Right renal cortex interstitium (tissue), 3 donors: ENCODE measurements around the gene MIA. TPM values are rescaled to one million over a fixed set of nuclear protein-coding genes. Genes with fewer than 3 reads are reported as not detected.
"Not testable (repeated sequence)": the region's sequence is repeated elsewhere in the genome, so short reads cannot be mapped to it uniquely, and the experiment has no call there.

Source experiments
- DNase-seq, 3 donors: peaks; one replicate each; pipeline ENCODE4 v3.0.0-alpha.2; 2013; ENCODE audit warnings: low read depth in 3 of 3, low spot score in 2 of 3
- polyA plus RNA-seq, 3 donors: library from polyadenylated mRNA; unstranded; fragments of 120-200 nt; gene quantifications; one replicate each; pipeline ENCODE4 v1.2.1, GENCODE V29; 2013; ENCODE audit not compliant: insufficient read length in 3 of 3

The MIA gene
- 1 to 10 TPM in 1 of 3 donors, under 1 TPM in 2; 0.31 to 1.6 (median 0.69) TPM for polyA plus RNA-seq

GRCh38 chr19:40774916-40775631 is at the start of gene MIA:
MIA (plus strand) TSS chr19:40775521; CDS start chr19:40775543, 22 bp downstream.
- DNase-seq: no peak

DNA sequence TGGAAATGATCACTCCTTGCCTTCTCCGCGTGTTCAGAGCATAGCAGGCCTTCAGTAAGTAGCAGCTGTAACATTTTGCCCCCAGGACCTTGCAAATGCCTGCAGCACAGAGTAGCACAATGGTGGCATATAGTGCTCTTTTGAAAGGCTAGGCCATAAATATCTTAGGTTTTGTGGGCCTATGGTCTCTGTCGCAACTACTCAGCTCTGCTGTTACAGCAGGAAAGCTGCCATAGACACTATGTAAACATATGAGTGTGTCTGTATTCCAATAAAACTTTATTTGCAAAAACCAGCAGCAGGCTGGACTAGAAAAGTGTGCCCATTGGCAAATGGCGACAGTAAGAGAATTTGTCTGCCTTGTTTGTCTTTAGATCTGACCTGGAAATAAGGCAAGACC is 49.0 kb upstream of the MIA start:
- no peak for DNase-seq

DNA sequence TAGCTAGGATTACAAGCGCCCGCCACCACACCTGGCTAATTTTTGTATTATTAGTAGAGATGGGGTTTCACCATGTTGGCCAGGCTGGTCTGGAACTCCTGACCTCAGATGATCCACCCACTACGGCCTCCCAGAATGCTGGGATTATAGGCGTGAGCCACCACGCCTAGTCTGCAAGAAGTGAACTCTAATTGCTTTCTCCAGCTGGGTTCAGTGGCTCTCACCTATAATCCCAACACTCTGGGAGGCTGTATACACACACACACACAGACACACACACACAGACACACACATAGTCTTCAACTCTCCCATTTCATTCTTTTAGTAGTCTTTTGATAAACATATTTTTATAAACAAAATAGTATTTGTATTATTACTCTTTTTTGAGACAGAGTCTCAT is 45.3 kb upstream of the MIA start:
- DNase-seq: not testable (repeated sequence)

DNA sequence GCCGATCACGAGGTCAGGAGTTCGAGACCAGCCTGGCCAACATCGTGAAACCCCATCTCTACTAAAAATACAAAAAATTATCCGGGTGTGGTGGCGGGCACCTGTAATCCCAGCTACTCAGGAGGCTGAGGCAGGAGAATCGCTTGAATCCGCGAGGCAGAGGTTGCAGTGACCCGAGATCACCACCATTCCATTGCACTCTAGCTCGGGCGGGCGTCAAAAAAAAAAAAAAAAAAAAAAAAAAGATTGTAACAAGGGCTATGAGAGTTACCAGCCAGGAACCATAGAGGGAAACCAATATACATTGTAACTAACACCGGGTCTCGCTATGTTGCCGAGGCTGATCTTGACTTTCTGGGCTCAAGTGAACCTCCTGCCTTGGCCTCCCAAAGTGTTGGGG is 43.0 kb upstream of the MIA start:
- DNase-seq: not testable (repeated sequence)

DNA sequence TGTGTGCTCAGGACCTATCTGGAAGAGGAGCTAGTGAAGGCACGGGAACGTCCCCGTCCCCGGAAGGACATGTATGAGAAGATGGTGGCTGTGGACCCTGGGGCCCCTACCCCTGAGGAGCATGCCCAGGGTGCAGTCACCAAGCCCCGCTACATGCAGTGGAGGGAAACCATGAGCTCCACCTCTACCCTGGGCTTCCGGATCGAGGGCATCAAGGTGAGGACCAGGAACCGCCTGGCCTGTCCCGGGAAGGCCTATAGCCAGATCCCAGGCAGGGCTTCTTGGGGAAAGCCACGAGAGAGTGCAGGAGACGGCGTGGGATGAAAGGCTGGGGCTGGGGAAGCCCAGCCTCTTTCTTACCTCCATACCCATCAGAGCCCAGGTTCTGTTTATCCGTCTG is 42.2 kb upstream of the MIA start:
- no peak for DNase-seq

DNA sequence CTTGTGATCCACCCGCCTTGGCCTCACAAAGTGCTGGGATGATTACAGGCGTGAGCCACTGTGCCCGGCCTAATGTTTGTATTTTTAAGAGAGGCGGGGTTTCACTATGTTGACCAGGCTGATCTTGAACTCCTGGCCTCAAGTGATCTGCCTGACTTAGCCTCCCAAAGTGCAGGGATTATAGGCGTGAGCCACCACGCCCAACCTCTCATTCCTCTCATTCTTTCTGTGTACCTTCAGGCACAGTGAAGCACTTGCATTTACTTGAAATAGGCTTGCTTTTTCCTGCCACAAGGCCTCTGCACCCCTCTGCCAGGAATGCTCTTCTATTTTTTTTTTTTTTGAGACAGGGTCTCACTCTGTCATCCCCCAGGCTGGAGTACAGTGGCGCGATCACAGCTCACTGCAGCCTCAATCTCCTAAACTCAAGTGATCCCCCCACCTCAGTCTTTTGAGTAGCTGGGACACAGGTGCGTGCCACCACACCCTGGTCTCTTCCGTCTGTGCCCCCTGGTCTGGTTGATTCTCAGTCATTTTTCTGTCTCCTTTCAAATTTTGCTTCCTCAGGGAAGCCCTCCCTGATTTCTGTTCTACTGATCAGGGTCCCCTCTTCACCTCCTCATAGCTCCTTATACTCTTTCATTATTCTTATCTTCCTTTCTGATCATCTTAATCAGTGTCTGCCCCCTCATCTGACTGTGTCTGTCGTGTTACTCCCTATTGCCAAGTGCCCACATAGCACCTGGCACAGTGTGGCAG is 40.1 kb upstream of the MIA start:
- no peak for DNase-seq

- DNase-seq: no peak
Observed at GRCh38 chr19:40736661-40737060, 38.7 kb upstream of the MIA start.

DNA sequence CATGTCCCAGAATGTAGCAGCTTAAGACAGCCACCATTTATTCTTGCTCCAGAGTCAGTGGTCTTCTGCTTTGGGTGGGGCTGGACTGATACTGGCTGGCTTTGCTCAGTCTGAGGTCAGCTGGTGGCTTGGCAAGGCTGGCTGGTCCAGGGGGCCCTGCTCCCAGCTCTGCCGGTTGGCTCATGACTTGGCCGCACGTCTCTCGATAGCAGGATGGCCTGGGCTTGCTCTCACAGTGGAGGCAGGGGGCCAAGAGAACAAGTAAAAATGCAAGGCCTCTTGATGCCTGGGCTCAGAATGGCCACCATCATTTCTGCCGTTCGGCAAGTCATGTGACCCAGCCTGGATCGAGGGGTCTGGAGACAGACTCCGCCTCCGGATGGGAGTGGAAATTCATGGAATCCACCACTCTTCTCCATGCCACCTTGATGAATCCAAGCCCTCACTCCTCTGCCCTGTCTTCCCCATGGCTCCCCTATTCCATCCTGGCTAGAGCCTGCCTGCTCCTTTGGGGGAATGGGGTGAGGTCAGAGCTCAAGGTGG is 38.1 kb upstream of the MIA start:
- DNase-seq: no peak

DNA sequence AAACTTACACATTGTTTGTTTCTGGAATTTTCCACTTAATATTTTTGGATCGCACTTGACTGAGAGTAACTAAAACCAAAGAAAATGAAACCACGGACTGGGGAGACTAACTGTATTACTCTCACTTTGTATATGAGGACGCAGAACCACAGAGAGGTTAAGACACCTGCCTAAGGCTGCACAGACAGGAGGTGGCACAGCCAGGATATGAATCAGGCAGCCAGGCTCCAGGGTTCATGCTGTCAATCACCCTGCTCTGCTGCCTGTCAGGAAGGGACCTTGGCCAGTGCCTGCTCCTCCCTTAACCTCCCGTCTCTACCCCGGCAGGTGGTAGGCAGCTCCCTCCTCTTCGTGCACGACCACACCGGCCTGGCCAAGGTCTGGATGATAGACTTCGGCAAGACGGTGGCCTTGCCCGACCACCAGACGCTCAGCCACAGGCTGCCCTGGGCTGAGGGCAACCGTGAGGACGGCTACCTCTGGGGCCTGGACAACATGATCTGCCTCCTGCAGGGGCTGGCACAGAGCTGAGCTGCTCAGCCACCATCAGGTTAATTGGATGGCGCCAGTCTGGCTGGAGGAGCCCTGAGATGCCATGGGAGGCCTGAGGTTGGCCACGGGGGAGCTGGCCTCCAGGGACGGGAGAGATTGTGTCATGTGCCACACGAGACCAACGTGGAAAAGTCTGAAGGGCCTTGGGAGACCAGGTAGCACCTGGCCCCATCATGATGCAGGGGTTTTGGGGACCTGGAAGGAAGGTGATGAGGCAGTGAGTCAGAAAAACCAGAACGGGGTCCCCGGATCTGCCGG is 36.1 kb upstream of the MIA start:
- no peak for DNase-seq

DNA sequence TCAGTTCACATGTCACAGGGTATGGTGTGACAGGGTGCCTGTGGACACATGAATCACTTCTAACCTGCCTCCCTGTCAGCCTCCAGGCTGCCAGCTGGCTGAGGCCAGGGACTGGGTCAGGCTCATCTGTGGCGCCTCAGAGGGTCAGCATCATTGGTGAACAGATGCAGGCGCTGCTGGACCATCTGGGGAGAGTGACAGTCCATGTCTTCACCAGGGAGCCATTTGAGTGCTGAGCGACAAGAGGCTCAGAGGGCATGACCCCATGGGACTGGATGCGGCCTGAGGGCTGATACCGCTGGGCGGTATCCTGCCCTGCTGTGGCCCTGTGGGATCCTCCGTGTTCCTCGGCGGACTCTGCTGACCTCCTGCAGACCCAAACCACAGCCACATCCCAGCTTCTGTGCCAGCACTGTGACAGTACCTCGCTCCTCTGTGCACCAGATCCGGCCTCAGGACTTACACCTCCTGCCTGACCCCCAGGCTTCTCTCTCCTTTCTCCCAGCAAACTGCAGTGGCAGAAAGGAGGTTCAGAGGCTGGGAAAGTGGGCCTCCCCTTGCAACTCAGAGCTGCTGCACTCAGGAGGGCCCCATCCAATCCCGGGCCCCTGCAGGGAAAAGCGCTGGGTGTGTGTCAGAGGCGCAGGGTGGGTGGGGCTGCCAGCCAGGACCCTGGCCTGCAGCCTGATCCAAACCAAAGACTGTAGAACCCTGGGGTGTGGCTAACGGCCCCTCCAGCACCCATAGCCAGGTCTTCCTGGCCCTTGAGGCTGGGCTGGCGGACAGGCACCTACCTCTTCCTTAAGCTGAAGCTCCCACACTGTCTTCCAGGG is 35.2 kb upstream of the MIA start:
- DNase-seq: no peak

DNA sequence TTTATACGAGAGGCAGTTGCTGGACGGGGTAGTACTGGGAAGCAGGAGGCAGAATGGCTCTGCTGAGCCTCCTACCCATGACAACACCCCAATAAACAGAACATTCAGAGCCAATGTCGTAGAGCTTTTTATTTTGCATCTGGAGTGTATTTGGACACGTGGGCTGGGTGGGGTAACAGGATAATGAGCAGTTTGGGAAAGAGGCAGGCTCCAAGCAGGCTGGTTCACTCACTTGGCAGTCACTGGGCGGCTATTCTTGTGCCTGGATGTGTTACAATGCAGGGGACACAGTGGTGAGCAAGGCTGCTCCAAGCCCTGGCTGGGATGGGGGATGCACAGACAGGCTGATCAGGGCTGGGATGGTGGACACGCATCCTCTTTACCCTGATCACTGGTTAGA is 34.6 kb upstream of the MIA start:
- no peak for DNase-seq

DNA sequence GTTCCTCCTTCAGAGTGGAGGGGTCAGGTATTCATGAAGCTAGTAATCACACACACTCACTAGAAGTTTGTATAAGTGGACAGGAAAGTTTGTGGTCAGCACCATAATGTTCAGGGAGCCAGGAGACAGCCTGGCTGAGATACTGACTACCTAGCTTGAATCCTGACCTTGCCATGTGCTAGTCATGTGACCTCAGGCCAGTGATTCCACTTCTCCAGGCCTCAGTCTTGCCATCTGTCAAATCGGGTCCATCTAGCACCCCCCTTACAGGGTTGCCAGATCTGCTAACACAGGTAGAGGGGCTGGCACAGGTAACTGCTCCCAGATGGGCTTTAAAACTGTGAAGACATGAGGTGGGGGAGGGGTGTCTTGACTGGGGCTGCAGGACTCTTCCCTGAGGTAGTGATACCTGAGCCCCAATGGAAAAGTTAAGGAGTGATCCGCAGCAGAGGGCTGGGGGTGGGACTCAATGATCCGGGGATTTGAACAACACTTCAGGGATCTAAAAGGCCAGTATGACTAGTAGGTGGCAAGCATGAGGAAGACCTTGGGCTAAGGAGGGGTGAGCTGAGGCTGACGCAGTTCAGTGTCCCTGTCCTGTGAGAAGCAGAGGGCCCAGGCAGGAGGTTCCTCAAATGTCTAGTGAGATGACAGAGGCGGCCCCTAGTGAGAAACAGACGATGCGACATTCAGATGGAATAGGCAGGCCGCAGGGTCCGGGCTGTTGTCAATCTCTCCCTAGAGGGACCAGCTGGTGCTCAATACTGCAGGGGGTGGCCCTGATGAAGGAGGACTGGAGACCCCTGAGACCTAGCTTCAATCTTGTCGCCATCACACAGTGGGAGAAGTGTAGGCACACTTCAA is 33.6 kb upstream of the MIA start:
- DNase-seq: no peak

- no peak for DNase-seq
Observed at GRCh38 chr19:40742477-40742876, 32.8 kb upstream of the MIA start.

DNA sequence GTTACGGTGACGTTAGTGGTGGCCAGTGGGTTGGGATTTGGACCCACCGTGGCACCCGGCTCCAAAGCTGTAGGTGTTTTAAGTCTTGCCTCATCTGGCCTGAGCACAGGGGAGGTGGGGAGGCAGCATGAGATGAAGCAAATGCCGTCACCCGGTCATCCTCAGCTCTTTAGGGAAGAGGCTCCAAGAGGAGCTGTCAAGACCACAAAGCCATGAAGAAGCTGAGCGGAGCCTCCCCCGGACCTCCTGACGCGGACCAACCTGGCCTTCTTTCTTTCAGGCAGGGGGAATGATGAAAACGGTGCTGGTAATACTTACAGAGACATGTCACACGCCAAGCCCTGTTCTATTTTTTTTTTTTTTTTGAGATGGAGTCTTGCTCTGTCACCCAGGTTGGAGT is 32.4 kb upstream of the MIA start:
- DNase-seq: no peak

DNA sequence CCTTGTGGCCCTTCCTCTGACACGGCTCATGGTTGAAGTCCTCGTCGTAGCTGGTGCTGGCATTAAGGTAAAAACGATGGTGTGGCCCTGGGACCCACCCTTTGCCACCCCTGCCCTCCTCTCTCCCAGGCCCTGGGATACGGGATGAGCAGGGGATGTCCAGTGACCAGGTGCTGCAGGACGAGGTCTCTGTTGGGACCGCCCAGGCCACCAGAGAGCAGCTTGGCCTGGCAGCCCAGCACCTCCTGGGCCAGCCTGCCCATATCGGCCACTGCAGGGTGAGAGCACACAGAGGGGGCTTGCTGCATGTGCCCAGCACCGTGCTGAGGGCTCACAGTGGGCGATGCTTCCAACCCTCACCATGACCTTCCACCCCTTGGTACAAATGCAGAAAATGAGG is 31.4 kb upstream of the MIA start:
- DNase-seq: no peak

DNA sequence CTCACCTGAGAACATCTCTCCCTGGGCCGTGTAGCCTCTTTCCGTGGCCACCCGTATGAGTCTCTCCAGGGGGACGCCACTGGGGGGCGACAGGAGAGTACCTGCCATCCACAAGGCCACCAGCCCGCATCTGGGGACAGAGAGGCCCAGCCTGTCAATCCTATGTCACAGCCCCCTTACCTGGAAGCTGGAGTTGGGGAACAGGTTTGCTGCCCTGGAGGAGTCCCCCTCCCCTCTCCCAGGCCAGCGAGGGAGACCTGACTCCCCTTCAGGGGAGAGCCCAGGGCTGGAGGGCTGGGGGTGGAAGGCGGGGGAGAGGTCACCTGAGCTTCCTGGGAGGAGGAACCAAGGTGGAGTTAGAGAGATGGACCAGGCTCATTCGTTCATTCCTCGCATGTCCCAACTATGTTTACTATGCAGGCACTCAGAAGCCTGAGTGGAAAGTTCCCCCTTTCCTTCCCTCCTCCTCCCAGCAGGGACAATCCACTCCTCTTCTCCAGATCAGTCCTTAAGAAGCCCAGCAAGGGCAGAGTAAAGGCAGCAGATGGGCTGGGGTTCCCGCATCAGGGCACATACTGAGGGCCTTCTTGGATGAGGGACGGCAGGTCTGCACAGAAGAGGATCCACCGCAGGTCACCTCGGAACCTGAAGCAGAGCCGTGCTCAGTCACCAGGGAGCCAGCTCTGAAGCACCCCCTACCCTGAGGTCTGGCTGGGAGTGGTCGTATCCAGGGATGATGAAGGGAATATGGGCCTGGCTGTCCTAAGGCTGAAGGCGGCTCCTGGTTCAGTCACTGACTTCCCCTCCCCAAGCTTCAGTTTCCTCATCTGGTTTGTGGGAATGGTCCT is 30.5 kb upstream of the MIA start:
- no peak for DNase-seq

GRCh38 chr19:40745402-40745780 is 29.9 kb upstream of the MIA start:
- no peak for DNase-seq

- DNase-seq: no peak
Observed at GRCh38 chr19:40747536-40747935, 27.8 kb upstream of the MIA start.
